ENCODE measurements around the gene SLX1B.
"Not testable (repeated sequence)": the region's sequence is repeated elsewhere in the genome, so short reads cannot be mapped to it uniquely, and the experiment has no call there.

Gene SLX1B

GRCh38 chr16:29454269-29454668 is at the start of gene SLX1B, which contains the start of gene BOLA2:
TSS of gene SLX1B (plus strand) at chr16:29454533.
TSS of gene BOLA2 (minus strand) at chr16:29454351. CDS start at chr16:29454253, 98 bp downstream.
- not testable (repeated sequence) for DNase-seq

- not testable (repeated sequence) for DNase-seq
Measured at GRCh38 chr16:29405249-29405648, 49.1 kb upstream of the SLX1B start.

- not testable (repeated sequence) for DNase-seq
Measured at GRCh38 chr16:29423587-29423986, 30.7 kb upstream of the SLX1B start.

GRCh38 chr16:29425390-29425789 is 28.9 kb upstream of the SLX1B start:
- not testable (repeated sequence) for DNase-seq

- not testable (repeated sequence) for DNase-seq
Measured at GRCh38 chr16:29453754-29454153, 579 bp upstream of the SLX1B start.

GRCh38 chr16:29454828-29455227 is 495 bp downstream of the SLX1B start:
- not testable (repeated sequence) for DNase-seq

- DNase-seq: not testable (repeated sequence)
Measured at GRCh38 chr16:29457660-29458059, 3.3 kb downstream of the SLX1B start.

GRCh38 chr16:29459706-29460646 is 5.6 kb downstream of the SLX1B start, which contains the start of gene SULT1A4:
TSS of gene SULT1A4 (plus strand) at chr16:29459913. CDS start at chr16:29461386, 1,473 bp downstream.
- DNase-seq: not testable (repeated sequence)

GRCh38 chr16:29460647-29461030 is 6.3 kb downstream of the SLX1B start:
- not testable (repeated sequence) for DNase-seq

- DNase-seq: not testable (repeated sequence)
Measured at GRCh38 chr16:29465985-29466824, 11.9 kb downstream of the SLX1B start.

- DNase-seq: not testable (repeated sequence)
Measured at GRCh38 chr16:29466904-29467303, 12.6 kb downstream of the SLX1B start.

- not testable (repeated sequence) for DNase-seq
Measured at GRCh38 chr16:29467654-29468366, 13.5 kb downstream of the SLX1B start.

- DNase-seq: not testable (repeated sequence)
Measured at GRCh38 chr16:29469660-29470059, 15.3 kb downstream of the SLX1B start.

GRCh38 chr16:29472065-29472464 is 17.7 kb downstream of the SLX1B start:
- DNase-seq: not testable (repeated sequence)

- DNase-seq: not testable (repeated sequence)
Measured at GRCh38 chr16:29482276-29482675, 27.9 kb downstream of the SLX1B start.

- DNase-seq: not testable (repeated sequence)
Measured at GRCh38 chr16:29506308-29506707, 52.0 kb downstream of the SLX1B start, which contains the start of gene NPIPB12. TSS of gene NPIPB12 (minus strand) at chr16:29506408.

Data from NCI-H2107 (cell line).